ENCODE results near the gene SNAPC2.

DNA sequence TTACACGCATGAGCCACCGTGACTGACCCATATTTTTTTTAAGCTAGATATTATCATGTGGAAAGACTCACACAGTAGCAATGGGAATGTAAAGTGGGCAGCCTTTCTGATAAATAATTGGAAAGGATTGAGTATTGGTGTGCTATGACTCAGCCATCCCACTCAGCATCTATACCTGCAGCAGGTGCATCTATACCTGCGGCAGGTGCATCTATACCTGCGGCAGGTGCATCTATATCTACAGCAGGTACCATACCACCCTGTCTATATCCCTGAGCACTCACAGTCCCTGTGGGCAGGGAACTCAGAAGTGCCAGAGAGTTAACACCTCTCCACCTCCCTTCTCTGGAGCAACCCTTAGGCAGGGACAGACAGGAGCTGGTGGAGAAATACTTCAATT, 37.0 kb upstream of the SNAPC2 start:
- TF ChIP-seq, protein P1, sequence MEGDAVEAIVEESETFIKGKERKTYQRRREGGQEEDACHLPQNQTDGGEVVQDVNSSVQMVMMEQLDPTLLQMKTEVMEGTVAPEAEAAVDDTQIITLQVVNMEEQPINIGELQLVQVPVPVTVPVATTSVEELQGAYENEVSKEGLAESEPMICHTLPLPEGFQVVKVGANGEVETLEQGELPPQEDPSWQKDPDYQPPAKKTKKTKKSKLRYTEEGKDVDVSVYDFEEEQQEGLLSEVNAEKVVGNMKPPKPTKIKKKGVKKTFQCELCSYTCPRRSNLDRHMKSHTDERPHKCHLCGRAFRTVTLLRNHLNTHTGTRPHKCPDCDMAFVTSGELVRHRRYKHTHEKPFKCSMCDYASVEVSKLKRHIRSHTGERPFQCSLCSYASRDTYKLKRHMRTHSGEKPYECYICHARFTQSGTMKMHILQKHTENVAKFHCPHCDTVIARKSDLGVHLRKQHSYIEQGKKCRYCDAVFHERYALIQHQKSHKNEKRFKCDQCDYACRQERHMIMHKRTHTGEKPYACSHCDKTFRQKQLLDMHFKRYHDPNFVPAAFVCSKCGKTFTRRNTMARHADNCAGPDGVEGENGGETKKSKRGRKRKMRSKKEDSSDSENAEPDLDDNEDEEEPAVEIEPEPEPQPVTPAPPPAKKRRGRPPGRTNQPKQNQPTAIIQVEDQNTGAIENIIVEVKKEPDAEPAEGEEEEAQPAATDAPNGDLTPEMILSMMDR (IDR thresholded peaks at IDR 0.05), result no peak
- TF ChIP-seq ZFX (IDR thresholded peaks at IDR 0.05; ENCODE audit: borderline replicate concordance), result no peak
